GM18870 (cell line): ENCODE measurements around the gene MARCHF3.
A peak's percentile ranks its signal among the peaks of the same experiment; 100 is the strongest.
"Not testable (repeated sequence)": the region's sequence is repeated elsewhere in the genome, so short reads cannot be mapped to it uniquely, and the experiment has no call there.

Experiments
- ATAC-seq: cut with Tn5 transposase; IDR thresholded peaks from one replicate; pipeline ENCODE4 v1.9.1; 2021; ENCODE audit warnings: moderate library complexity; ENCODE audit not compliant: unreplicated experiment

MARCHF3 gene, protein sequence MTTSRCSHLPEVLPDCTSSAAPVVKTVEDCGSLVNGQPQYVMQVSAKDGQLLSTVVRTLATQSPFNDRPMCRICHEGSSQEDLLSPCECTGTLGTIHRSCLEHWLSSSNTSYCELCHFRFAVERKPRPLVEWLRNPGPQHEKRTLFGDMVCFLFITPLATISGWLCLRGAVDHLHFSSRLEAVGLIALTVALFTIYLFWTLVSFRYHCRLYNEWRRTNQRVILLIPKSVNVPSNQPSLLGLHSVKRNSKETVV

DNA sequence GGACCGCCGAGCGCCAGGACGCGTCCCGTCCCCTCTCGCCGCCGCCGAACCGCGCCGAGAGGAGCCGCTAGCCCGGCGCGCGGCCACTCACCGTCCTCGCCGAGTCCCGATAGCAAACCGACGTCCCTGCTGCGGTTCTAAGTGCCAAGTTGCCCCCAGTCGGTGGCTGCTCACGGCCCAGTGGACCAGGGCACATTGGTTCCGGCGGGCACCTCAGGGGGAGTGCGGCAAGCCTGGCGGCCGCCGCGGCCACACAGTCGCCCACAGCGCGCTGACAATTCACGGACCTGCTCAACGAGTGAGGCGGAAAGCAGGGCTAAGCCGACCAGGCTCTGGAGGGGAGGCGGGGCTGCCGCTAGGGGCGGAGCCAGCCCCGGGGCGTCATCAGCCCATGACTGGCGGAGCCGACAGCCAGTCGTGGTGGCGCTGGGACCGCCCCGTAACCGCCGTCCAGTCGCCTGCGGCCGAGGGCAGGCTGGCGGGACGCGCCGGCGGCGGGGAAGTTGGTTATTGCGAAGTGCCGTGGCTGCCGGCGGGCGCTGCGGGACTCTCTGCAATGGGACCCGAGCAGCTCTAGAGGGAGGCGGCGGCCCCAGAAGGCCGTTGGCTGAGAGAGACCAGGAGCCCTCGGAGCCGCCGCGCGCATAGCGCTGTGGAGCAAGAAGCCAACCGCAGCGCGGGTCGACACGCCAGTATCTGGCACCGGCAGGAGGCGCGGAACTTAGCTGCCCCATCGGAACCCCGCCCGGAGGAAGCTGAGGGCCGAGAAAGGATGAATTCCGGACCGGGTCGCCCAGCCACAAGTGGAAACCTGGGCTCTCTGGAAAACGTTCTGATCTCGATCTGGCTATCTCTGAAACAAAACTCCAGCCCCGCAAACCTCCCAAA lies at the start of gene MARCHF3:
TSS of gene MARCHF3 (minus strand) at position 300 of the 888 bp plus-strand sequence. CDS start 112,387 bp downstream, outside the sequence.
- peak; percentile 82 for ATAC-seq

- no peak for ATAC-seq
Measured at GRCh38 chr5:127079994-127080491, 49.7 kb upstream of the MARCHF3 start.

GRCh38 chr5:127077366-127077765 lies 47.0 kb upstream of the MARCHF3 start:
- ATAC-seq = no peak

GRCh38 chr5:127076315-127077129 lies 46.2 kb upstream of the MARCHF3 start:
- ATAC-seq = no peak

GRCh38 chr5:127074466-127074865 lies 44.1 kb upstream of the MARCHF3 start:
- no peak for ATAC-seq

DNA sequence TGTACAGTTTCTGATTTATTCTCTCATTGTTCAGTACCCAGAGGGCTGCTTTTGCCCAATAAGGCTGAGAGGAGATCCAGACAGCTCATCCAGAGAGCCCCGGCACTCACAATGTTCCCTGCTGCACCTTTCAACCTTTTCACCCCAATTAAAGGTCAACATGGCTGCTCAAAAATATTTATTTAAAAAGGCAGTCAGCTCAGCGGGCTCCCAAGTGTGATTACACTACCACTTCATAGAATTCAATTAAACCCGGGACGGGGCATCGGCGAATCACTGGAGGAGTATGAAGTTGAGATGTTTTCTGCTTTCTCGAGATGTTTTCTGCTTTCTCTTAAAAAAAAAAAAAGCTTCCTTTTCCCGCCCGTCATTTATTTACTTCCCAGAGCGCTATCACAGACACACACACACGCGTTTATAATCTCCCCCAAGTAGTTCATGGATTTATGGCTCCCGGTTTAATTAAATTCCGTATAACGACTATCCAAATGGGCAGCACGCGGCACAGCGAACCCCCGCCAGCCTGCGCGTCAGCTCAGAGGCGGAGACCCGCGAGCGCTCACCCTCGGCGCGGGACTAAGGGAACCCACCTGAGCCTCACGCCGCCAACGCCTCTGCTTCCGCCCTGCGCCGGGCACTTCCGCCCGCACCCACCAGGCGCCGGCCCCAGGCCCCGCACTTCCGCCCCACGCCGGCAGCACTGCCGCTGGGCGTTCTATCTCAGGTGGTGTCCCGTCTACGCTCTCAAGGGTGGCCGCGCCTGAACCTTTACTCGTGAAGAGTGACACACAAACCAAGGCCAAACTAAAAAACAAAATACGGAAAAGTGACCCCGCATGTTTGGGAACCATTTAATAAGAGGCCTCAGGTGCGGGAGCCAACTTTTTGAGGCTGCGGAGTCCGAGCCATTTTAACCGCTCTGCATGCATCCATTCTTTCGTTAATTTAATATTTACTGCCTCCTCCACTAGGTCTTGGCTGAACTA lies 42.8 kb upstream of the MARCHF3 start, which contains the start of gene C5orf63:
TSS of gene C5orf63 (minus strand) at position 642 of the 986 bp plus-strand sequence. CDS start 14,507 bp downstream, outside the sequence.
- ATAC-seq = peak; percentile 86

GRCh38 chr5:127070243-127070642 lies 39.9 kb upstream of the MARCHF3 start:
- no peak for ATAC-seq

GRCh38 chr5:127068493-127069214 lies 38.3 kb upstream of the MARCHF3 start:
- ATAC-seq = no peak

DNA sequence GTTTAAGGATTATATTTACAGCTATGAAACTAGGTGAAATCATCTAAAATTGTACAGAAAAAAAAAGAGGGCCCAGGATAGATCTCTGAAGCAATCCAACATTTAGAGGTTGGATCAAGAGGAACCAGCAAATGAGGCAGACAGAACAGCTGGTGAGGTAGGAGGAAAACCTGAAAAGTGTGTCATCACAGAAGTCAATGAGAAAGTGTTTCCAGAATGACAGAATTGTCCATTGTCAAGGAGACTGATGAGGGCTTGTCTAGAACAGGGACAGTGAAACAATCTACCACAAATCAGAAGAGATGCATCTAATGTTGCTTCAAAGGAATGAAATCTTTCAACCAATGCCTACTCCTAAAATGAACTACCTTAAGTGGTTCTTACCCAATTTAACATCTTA lies 36.4 kb upstream of the MARCHF3 start:
- ATAC-seq = no peak

- ATAC-seq = no peak
Measured at GRCh38 chr5:127064253-127064840, 34.0 kb upstream of the MARCHF3 start.

DNA sequence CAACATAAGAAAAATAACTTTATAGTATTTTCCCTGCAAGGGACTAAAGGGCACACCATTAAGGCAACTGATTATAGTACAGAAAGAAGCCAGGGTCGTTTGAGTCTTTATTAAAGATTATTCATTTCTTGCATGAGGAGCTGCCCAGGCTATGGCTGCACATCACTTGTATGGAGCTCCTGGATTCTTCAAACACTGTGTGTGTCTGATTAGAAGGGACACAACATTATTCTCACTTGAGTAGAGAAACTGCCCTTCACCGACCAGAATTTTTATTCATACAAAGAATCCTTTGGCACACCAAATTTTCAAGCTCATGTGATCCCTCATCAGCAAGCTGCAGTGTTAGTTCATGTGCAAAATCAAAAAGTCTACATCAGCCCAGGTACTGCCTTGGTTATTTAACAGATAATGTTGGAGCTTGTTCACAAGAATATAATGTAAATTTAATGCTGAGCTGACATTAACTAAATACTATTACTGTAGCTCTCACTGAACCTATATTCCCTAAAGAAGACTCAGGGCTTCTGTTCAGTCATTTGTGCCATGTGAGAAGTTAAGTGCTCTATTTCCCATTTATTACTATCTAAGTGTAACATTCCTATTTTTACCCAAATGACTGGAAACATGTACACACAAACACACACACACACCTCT lies 33.0 kb upstream of the MARCHF3 start:
- no peak for ATAC-seq

DNA sequence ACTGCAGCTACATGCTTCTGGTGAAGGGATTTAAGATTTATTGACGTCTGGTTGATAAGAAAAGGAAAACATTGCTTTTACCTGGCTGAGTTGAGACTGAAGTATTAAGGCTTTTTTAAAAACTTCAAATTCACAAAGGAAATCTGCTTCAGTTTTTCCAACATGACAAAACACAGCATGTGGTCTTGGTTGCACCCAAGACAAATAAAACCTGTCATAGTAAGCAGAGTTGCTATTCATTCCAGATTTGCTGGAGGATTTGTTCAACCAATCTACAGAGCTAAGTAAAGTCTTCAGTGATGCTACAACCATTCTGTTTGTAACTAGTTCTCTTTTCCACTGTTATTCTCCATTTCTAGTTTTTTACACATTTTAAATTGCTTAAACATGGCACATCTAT lies 31.6 kb upstream of the MARCHF3 start:
- no peak for ATAC-seq

DNA sequence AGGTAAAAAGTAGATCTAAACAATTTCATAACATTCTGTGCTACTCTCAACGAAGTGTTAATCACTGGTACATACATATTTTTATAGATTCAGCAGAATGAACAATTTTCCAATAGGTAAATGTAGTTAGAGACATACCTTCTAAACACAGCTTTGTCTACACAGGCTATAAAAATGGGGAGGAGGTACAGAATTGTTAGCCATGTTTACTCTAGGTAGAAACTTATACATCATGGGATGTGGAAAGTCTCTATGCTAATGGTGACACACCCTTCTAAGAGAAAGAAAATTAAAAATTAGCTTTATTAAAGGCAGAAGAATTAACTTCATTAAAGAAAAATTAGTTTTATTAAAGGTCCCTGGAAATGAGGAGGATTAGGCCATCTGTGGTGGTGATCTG lies 31.2 kb upstream of the MARCHF3 start:
- no peak for ATAC-seq

- ATAC-seq = no peak
Measured at GRCh38 chr5:127060470-127060985, 30.2 kb upstream of the MARCHF3 start.

DNA sequence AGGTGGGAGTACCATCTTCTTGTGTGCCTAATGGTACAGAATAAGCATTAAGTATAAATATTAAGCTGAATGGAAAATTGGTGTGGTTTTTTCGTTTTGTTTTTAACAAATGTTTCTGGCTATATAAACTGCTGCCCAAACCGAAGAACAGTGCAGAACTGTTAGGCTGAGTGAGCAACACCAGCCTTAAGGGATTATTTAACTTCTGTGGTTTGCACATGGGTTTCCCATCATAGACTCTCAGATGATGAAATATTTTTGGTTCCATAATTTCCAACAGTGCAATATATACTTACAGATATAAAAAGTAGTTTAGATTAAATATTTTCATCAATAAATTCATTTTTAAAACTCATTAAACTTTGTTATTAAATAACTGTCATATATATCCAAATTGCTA lies 26.5 kb upstream of the MARCHF3 start:
- ATAC-seq = no peak

GRCh38 chr5:127055880-127056653 lies 25.7 kb upstream of the MARCHF3 start:
- no peak for ATAC-seq

- not testable (repeated sequence) for ATAC-seq
Measured at GRCh38 chr5:127053551-127053950, 23.2 kb upstream of the MARCHF3 start.
